GM19193 (cell line): ENCODE measurements around the gene GPR68.

Source experiments
- POLR2A ChIP-seq: IDR thresholded peaks from 4 replicates; pipeline ENCODE4 v1.6.1; 2011; ENCODE audit not compliant: insufficient read depth, insufficient read length; ENCODE audit errors: extremely low read depth

The GPR68 gene

GRCh38 chr14:91244501-91244901, at the start of gene GPR68:
Gene GPR68, minus strand, starts transcription at chr14:91244704. Its CDS starts 9,654 bp downstream, at chr14:91235050.
- no peak for TF ChIP-seq POLR2A

GRCh38 chr14:91294153-91294552, 49.6 kb upstream of the GPR68 start:
- no peak for TF ChIP-seq POLR2A

GRCh38 chr14:91293281-91293680, 48.8 kb upstream of the GPR68 start:
- no peak for TF ChIP-seq POLR2A

GRCh38 chr14:91292491-91292890, 48.0 kb upstream of the GPR68 start:
- no peak for TF ChIP-seq POLR2A

- no peak for TF ChIP-seq POLR2A
Measured at GRCh38 chr14:91291786-91292405, 47.4 kb upstream of the GPR68 start.

GRCh38 chr14:91290986-91291385, 46.5 kb upstream of the GPR68 start:
- no peak for TF ChIP-seq POLR2A

GRCh38 chr14:91289464-91289863, 45.0 kb upstream of the GPR68 start:
- no peak for TF ChIP-seq POLR2A

- TF ChIP-seq POLR2A, result no peak
Measured at GRCh38 chr14:91288876-91289275, 44.4 kb upstream of the GPR68 start.

GRCh38 chr14:91286530-91286937, 42.0 kb upstream of the GPR68 start:
- no peak for TF ChIP-seq POLR2A

- TF ChIP-seq POLR2A, result no peak
Measured at GRCh38 chr14:91284791-91285548, 40.5 kb upstream of the GPR68 start.

GRCh38 chr14:91284146-91284790, 39.8 kb upstream of the GPR68 start:
- no peak for TF ChIP-seq POLR2A

- no peak for TF ChIP-seq POLR2A
Measured at GRCh38 chr14:91283666-91284065, 39.2 kb upstream of the GPR68 start.

- TF ChIP-seq POLR2A, result no peak
Measured at GRCh38 chr14:91282954-91283645, 38.6 kb upstream of the GPR68 start.

- TF ChIP-seq POLR2A, result no peak
Measured at GRCh38 chr14:91281346-91281745, 36.8 kb upstream of the GPR68 start.

- TF ChIP-seq POLR2A, result no peak
Measured at GRCh38 chr14:91280129-91280528, 35.6 kb upstream of the GPR68 start.
